Testis (tissue), 5 donors: ENCODE results near the gene GPR31. TPM values are rescaled to one million over a fixed set of nuclear protein-coding genes. Genes with fewer than 3 reads are reported as not detected.
"Not testable (repeated sequence)": the region's sequence is repeated elsewhere in the genome, so short reads cannot be mapped to it uniquely, and the experiment has no call there.

Source experiments
- DNase-seq: peaks from one replicate; pipeline ENCODE4 v3.0.0-alpha.2; 2019
- H3K27ac ChIP-seq, 2 donors: fragments of 200-600 bp; sonication (generic); one replicate each; pipeline ENCODE4 v1.5.1; 2019
- H3K27me3 ChIP-seq: fragments of 200-600 bp; sonication (generic); one replicate; pipeline ENCODE4 v1.5.1; 2019
- H3K36me3 ChIP-seq: fragments of 200-600 bp; sonication (generic); one replicate; pipeline ENCODE4 v1.5.1; 2017; ENCODE audit warnings: low read depth; ENCODE audit errors: missing control alignments
- H3K4me1 ChIP-seq: fragments of 200-600 bp; sonication (generic); one replicate; pipeline ENCODE4 v1.5.1; 2019
- H3K4me3 ChIP-seq, 2 donors: fragments of 200-600 bp; sonication (generic); one replicate each; pipeline ENCODE4 v1.5.1; 2017 to 2019
- H3K9me3 ChIP-seq: fragments of 200-600 bp; sonication (generic); one replicate; pipeline ENCODE4 v1.5.1; 2017
- CTCF ChIP-seq, 3 experiments: fragments of 450-650 bp in 2 of 3; fragments of 200-600 bp in 1 of 3; sonication (generic) in 1 of 3; IDR thresholded peaks; one replicate each; pipeline ENCODE4 v1.5.1; 2016 to 2019; ENCODE audit warnings: antibody characterized with exemption in 3 of 3, mild to moderate bottlenecking in 2 of 3, moderate library complexity in 1 of 3
- POLR2A ChIP-seq: fragments of 450-650 bp; IDR thresholded peaks from one replicate; pipeline ENCODE4 v1.6.1; 2017; ENCODE audit warnings: antibody characterized with exemption, mild to moderate bottlenecking, moderate library complexity
- WGBS, 2 donors: methylation state at CpG; one replicate each; pipeline ENCODE4 v1.1.5; 2018; 5-methylcytosine and 5-hydroxymethylcytosine counted together
- intact Hi-C: fragments of 100-400 bp; cut with DNase I; formaldehyde crosslinking; loops from one replicate; pipeline ENCODE4 v1.15.1; 2023; ENCODE audit warnings: low total_unique reads
- long read RNA-seq, 2 donors: transcript quantifications; one replicate each; lab custom pipeline, GENCODE V29; 2026
- polyA plus RNA-seq: library from polyadenylated mRNA; stranded (reverse); fragments of 350-450 nt; fragmentation: Illumina TruSeq; extraction: RNeasy Lipid Tissue Mini Kit (QIAGEN cat#74804); gene quantifications from one replicate; pipeline ENCODE4 v1.2.3, GENCODE V29; 2014; ENCODE audit warnings: low read depth, low replicate concordance; ENCODE audit not compliant: insufficient read depth
- total RNA-seq, 2 donors: library from RNA; depleted of rRNA; stranded (reverse); fragments of >200 nt; gene quantifications; one replicate each; pipeline ENCODE4 v1.2.3, GENCODE V29; 2016

GPR31 gene, protein sequence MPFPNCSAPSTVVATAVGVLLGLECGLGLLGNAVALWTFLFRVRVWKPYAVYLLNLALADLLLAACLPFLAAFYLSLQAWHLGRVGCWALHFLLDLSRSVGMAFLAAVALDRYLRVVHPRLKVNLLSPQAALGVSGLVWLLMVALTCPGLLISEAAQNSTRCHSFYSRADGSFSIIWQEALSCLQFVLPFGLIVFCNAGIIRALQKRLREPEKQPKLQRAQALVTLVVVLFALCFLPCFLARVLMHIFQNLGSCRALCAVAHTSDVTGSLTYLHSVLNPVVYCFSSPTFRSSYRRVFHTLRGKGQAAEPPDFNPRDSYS
- total RNA-seq (under 1 TPM; 0.19 to 0.71 TPM), polyA plus RNA-seq (0.20 TPM)
- long read RNA-seq, donor 1: 0 reads
- long read RNA-seq, donor 2: 0 reads

DNA sequence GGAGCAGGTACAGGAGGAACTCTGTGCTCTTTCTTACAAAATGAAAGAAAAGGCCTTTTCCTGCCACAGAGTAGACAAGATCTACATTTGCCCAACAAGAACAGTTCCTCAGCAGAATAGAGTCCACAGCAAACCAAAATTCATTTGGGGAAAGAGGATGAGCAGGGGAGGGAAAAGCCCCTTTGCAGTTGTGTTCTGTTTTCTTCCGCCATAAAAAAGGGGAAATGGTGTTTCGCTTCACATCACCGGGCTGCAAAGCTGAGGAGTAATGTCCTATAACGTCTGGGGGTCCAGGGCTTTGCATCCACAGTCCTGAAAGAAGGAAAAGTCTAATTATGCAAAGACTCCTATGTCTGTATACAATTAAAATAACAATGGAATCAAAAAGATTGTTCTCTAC, at the start of gene GPR31:
Gene GPR31 (minus strand): TSS at position 118 of the 400 bp plus-strand sequence. CDS start 149 bp downstream, outside the sequence.
- H3K27me3 ChIP-seq: no peaks in the 10 kb centered on the region
- H3K36me3 ChIP-seq: no peaks in the 10 kb centered on the region
- TF ChIP-seq CTCF (IDR thresholded peaks at IDR 0.05) (no peak), POLR2A (no peak)
- H3K4me1 ChIP-seq: no peaks in the 10 kb centered on the region
- H3K27ac ChIP-seq: no peak within 1 kb of the TSS
- intact Hi-C loops: no loop called here
- 76 to 84% methylated on average over 4 of the region's 4 CpGs for WGBS, 2 donors
- H3K4me3 ChIP-seq: no peak within 1 kb of the TSS
- DNase-seq: no peak
- H3K9me3 ChIP-seq: no peaks in the 10 kb centered on the region

DNA sequence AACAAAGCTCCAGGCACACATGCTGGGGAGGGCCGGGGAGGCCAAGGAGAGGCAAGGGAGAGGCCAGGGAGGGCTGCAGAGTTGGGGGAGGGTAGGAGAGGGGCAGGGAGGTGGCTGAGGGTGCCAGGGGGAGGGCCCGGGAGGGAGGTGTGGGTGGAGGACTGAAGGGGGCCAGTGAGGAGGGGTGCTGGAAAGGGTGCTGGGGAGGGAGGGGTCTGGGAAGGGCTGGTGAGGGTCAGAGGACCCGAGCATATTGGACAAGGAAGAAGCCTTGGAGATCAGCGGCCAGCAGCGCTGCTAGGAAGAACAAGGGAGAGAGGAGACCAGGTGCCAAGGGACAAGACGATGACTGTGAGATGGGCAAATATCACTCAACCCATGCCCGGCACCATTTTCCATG, 49.7 kb upstream of the GPR31 start:
- no peaks in the 10 kb centered on the region for H3K4me1 ChIP-seq
- no peaks in the 10 kb centered on the region for H3K36me3 ChIP-seq
- H3K27me3 ChIP-seq: no peaks in the 10 kb centered on the region
- no peaks in the 10 kb centered on the region for H3K9me3 ChIP-seq
- WGBS, 2 donors: 84 to 92% methylated on average over 7 of the region's 7 CpGs
- no peak overlapping the region for H3K27ac ChIP-seq
- H3K4me3 ChIP-seq: no peak overlapping the region
- no peak for DNase-seq
- intact Hi-C loops: no loop called here
- TF ChIP-seq CTCF (IDR thresholded peaks at IDR 0.05) (no peak), POLR2A (no peak)

- H3K36me3 ChIP-seq, H3K4me3 ChIP-seq, DNase-seq, intact Hi-C loops, H3K27ac ChIP-seq, H3K4me1 ChIP-seq, H3K27me3 ChIP-seq, H3K9me3 ChIP-seq: not testable (repeated sequence)
- 79 to 94% methylated on average over 8 to 11 of the region's 11 CpGs for WGBS, 2 donors
Measured at GRCh38 chr6:167205316-167205715, 47.5 kb upstream of the GPR31 start.

DNA sequence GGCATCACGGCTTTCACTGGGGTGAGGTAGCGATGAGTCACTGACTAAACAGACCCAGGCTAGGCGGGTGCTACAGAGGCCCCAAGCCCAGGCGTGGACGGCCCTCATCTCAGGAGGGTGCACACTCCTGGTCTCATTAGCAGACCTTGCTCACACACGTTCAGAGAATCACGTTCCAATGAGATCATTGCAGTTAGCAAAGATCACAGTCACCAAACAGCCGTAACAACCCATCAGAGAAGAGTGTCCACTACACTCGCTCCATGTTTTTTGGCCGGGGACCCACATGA, 46.2 kb upstream of the GPR31 start:
- H3K27ac ChIP-seq: not testable (repeated sequence)
- 86 to 93% methylated on average over 8 to 10 of the region's 10 CpGs for WGBS, 2 donors

DNA sequence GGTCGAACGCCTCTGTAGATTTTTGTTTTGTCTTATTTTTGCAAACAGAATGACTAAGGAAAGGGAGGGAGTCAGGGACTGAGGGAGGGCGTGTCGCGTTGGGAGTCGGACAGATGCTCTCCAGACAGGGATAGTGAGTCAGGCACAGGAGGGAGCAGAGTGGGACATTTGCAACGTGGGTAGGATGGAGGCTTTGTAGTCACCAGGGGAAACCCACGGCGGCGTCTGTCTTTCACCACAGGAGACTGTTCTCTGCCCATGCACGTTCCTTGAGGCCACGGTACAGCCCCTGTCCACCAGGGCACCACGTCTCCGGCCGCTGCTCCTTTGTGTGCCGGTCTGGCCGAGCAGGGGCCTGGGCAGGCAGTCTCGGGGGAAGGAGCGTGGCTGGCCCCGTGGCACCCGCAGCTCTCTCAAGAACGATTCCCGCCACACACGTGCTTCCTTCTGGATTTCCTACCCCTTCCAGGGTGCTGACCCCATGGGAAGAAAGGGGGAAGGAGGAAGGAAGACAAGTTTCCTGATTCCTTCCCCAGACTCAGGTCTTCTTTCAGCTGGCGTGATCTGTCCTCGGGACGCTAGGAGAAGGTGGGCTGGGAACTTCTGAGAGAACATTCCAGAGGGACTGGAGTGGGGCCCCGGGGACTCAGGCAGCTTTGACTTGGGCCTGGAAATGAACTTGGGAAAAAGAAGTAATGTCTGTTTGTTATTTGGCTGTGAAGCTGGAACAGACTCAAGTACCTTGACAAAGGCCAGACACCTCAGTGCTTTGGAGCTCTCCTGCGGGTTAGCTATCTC, 45.7 kb upstream of the GPR31 start:
- intact Hi-C loops, H3K4me1 ChIP-seq, H3K27ac ChIP-seq, H3K36me3 ChIP-seq, H3K4me3 ChIP-seq, H3K9me3 ChIP-seq, H3K27me3 ChIP-seq, DNase-seq: not testable (repeated sequence)
- 78 to 93% methylated on average over 18 to 28 of the region's 29 CpGs for WGBS, 2 donors

More for the DNA sequence above, 46.2 kb upstream of the GPR31 start:
- DNase-seq, H3K9me3 ChIP-seq, H3K36me3 ChIP-seq, H3K4me1 ChIP-seq, H3K27me3 ChIP-seq, H3K4me3 ChIP-seq, intact Hi-C loops: not testable (repeated sequence)

DNA sequence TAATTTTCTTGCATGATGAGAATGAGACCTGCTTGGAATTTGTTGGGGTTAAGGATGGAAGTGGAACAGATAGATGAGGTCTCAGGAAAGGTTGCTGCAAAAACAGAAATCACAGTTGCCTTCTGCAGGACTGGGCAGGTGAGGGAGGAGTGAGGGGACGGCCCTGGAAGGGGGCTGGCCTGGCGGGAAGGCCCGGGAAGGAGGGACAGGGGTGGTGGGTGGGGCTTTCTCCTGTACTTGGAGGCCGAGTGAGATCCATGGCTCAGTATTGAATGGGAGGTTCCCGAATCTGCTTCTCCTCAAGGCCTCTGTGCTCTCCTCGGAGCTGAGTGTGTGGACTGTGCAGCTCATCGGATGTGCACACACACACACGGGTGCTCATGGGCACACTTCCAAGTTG, 44.8 kb upstream of the GPR31 start:
- H3K9me3 ChIP-seq, DNase-seq, intact Hi-C loops, H3K4me1 ChIP-seq, H3K27me3 ChIP-seq, H3K27ac ChIP-seq, H3K36me3 ChIP-seq, H3K4me3 ChIP-seq: not testable (repeated sequence)
- 74 to 83% methylated on average over 2 to 8 of the region's 8 CpGs for WGBS, 2 donors
